Pancreas (tissue), 10 donors: Measurements from ENCODE around the gene TMEM108. TPM values are rescaled to one million over a fixed set of nuclear protein-coding genes. Genes with fewer than 3 reads are reported as not detected.
A peak's percentile ranks its signal among the peaks of the same experiment; 100 is the strongest.
"Not testable (repeated sequence)": the region's sequence is repeated elsewhere in the genome, so short reads cannot be mapped to it uniquely, and the experiment has no call there.

Source experiments
- ATAC-seq, 4 donors: fragments of 200-7000 bp; cut with Tn5 transposase; one replicate each; pipeline versions ENCODE4 v1.8.0 to v1.9.1; 2020; ENCODE audit warnings: mild to moderate bottlenecking in 4 of 4, moderate library complexity in 4 of 4
- DNase-seq, 6 donors: peaks; one replicate each; pipeline ENCODE4 v3.0.0-alpha.2; 2020
- FAIRE-seq: peaks from 2 replicates; lab custom pipeline; 2012; peaks lifted over from hg19 to GRCh38; lab: Jason Lieb, UNC
- H3K27ac ChIP-seq, 4 donors: fragments of 200-600 bp; sonication (generic); 1 replicate in 3 of 4; 2 replicates in 1 of 4; pipeline versions ENCODE4 v1.5.0 to v1.8.0; 2020
- H3K27me3 ChIP-seq, 4 donors: fragments of 200-600 bp; one replicate each; pipeline ENCODE4 v1.8.0; 2021
- H3K36me3 ChIP-seq, 3 donors: fragments of 200-600 bp; sonication (generic) in 1 of 3; one replicate each; pipeline versions ENCODE4 v1.5.0 to v1.8.0; 2020 to 2021
- H3K4me1 ChIP-seq, 3 donors: fragments of 200-600 bp; one replicate each; pipeline ENCODE4 v1.8.0; 2021
- H3K4me3 ChIP-seq, 4 donors: fragments of 200-600 bp; sonication (generic) in 2 of 4; one replicate each; pipeline versions ENCODE4 v1.5.0 to v1.8.0; 2020 to 2021
- H3K9me3 ChIP-seq, 4 donors: fragments of 200-600 bp; one replicate each; pipeline ENCODE4 v1.8.0; 2021
- WGBS, 2 donors: extraction: QIAGEN DNeasy Blood & Tissue Kit; methylation state at CpG; one replicate each; pipeline ENCODE4 v1.1.7; 2013; 5-methylcytosine and 5-hydroxymethylcytosine counted together
- intact Hi-C, 3 donors: fragments of 100-400 bp; cut with DNase I; formaldehyde crosslinking; loops; one replicate each; pipeline versions ENCODE4 v1.11.1 to v1.14.2; 2022
- polyA plus RNA-seq, 2 donors: library from polyadenylated mRNA; stranded (reverse); fragments of 200-250 nt; gene quantifications; one replicate each; pipeline ENCODE4 v1.2.3, GENCODE V29; 2013
- total RNA-seq, 6 donors: library from RNA; stranded (reverse); fragmentation: NEBNext Ultra II Directional in 4 of 6; extraction: Animal tissue kit (Norgen Biotek cat#: 25700) in 4 of 6; gene quantifications; one replicate each; pipeline versions ENCODE4 v1.2.1 to v1.2.4, GENCODE V29; 2021 to 2023
- TF ChIP-seq, protein P1 (sequence below), 4 donors: fragments of 200-600 bp; sonication (generic) in 3 of 4; IDR thresholded peaks; one replicate each; pipeline versions ENCODE4 v1.5.0 to v1.8.0; 2021; ENCODE audit warnings: antibody characterized with exemption in 4 of 4
- donor health status: healthy with polysubstance abuse.
- donor health status: DM: no; HTN: no; CAD: no; lungs with moderate emphysema.
- donor health status: DM: no; HTN: no; CAD: no.
- donor health status: control.
- donor health status: control.
- donor health status: Bipolar disorder and iron deficiency.
- donor health status: DM: yes; HTN: yes; CAD: no.
- donor health status: DM: no; HTN: no; CAD: no.
- donor health status: DM: no; HTN: no; CAD: no.
- donor health status: DM: yes; HTN: yes; CAD: no.

Gene TMEM108
- 1 to 10 TPM in 1 of 6 donors, under 1 TPM in 5; 0.23 to 1.6 (median 0.52) TPM for total RNA-seq
- polyA plus RNA-seq: 1 to 10 TPM in 1 of 2 donors, under 1 TPM in 1; 0.27 to 2.1 TPM

DNA sequence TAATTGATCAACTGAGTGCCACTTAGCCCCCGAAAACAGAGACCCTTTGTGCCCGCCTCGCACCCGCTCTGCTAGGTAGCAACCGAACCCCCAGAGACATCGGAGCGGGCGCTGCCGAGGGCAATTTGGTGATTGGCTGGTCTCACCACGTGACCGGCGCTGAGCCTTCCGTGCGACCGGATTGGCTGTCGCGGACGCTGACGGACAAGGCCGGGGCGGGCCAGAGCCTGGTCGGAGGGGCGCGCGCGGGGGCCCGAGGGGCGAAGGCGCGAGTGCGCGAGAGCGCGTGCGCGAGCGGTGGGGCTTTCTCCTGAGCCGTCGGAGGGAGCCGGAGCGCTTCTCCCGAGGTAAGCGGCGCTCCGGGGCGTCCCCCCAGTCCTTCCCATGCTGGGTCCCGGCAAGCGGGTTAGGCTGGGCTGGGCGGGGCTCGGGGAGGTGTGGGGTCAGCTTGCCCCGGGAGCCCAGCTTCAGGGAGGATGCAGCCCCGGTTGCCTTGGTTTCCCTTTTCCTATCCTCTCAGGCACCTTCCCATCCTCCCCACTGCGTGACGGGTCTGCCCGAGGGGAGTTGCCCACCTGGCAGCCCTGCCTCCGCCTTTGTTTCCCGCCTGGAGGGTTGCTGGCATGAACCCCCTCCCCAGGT, at the start of gene TMEM108:
TSS of gene TMEM108 (plus strand) at position 303 of the 642 bp plus-strand sequence.
- H3K4me1 ChIP-seq: no peaks in the 10 kb centered on the region
- peak within 1 kb of the TSS; percentile 42 to 60 (median 54) for H3K4me3 ChIP-seq
- peak; percentile 73 to 91 (median 77) for DNase-seq
- H3K27me3 ChIP-seq: peaks cover 0 to 4% (median 0%) of the 10 kb centered on the region in 4 donors
- no peak within 1 kb of the TSS for H3K27ac ChIP-seq
- peak; percentile 86 to 93 (median 90) for ATAC-seq
- TF ChIP-seq, protein P1, sequence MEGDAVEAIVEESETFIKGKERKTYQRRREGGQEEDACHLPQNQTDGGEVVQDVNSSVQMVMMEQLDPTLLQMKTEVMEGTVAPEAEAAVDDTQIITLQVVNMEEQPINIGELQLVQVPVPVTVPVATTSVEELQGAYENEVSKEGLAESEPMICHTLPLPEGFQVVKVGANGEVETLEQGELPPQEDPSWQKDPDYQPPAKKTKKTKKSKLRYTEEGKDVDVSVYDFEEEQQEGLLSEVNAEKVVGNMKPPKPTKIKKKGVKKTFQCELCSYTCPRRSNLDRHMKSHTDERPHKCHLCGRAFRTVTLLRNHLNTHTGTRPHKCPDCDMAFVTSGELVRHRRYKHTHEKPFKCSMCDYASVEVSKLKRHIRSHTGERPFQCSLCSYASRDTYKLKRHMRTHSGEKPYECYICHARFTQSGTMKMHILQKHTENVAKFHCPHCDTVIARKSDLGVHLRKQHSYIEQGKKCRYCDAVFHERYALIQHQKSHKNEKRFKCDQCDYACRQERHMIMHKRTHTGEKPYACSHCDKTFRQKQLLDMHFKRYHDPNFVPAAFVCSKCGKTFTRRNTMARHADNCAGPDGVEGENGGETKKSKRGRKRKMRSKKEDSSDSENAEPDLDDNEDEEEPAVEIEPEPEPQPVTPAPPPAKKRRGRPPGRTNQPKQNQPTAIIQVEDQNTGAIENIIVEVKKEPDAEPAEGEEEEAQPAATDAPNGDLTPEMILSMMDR (IDR thresholded peaks at IDR 0.05): no peak
- no peaks in the 10 kb centered on the region for H3K36me3 ChIP-seq
- intact Hi-C loops: no loop called here
- H3K9me3 ChIP-seq: no peaks in the 10 kb centered on the region
- WGBS, 2 donors: 2 to 3% methylated on average over 46 to 57 of the region's 57 CpGs
- no peak for FAIRE-seq

DNA sequence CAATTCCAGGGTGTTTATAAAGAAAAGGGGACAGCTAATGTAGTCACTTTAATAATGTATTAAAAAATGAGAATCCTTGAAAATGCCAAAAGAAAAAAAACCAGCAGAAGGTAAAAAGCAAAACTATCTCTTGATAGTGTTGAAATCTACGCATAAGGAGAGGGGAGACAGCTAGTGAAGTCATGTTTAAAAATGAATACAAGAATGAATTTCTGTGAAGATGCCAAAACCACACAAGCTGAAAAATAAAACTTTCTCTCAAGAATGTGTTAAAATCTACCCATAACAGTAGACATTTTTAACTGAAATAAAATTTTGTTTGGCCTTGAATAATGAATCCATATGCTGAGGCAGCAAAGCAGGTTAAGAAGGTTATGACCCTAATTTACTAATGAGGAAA, 42.2 kb upstream of the TMEM108 start:
- FAIRE-seq: no peak
- Histone ChIP-seq H3K27me3 (no peaks in the 10 kb centered on the region), H3K36me3 (no peaks in the 10 kb centered on the region), H3K9me3 (no peaks in the 10 kb centered on the region), H3K27ac (no peak overlapping the region), H3K4me3 (no peak overlapping the region), H3K4me1 (no peaks in the 10 kb centered on the region)
- no peak for DNase-seq
- no peak for ATAC-seq
- TF ChIP-seq, protein P1 (IDR thresholded peaks at IDR 0.05): no peak
- intact Hi-C loops: no loop called here
- WGBS, 2 donors: 85 to 86% methylated on average over 1 of the region's 1 CpG

DNA sequence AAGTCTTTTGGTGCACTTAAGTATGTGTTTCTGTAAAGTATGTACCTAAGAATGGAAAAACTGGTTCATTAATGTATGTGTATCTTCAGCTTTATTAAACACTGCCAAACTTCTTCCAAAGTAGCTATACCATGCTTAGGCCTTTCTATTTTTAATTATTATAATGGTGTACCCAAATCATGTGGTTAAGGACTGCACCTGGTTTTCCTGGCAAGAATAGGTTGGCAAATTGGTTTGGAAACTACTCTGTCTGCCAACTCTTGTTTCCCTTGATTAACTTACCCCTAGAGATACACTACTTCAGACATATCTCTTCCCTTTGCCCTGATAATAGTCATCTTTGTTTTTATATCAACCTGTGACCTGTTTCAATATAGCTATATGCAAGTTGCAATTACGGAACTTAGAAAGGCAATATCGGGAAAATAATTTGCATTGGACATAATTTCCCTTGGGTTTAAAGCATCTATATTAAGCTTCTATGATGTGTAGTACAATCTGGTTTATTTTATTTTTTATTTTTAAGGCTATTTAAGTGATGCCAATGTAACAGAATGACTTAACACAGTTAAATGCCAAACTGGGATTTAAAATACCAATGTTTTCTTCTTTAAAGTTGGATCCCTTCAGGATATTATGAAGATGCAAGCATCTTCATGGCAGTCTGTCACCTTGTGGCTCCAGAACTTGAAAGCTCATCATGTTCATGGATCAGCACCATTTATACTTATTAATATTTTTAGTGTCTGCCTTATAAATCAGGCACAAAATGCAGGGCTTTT, 40.6 kb upstream of the TMEM108 start:
- FAIRE-seq (no peak), DNase-seq (no peak), ATAC-seq (no peak)
- intact Hi-C loops: no loop called here
- H3K36me3 ChIP-seq: no peaks in the 10 kb centered on the region
- no peak overlapping the region for H3K4me3 ChIP-seq
- no peak overlapping the region for H3K27ac ChIP-seq
- H3K9me3 ChIP-seq: no peaks in the 10 kb centered on the region
- 85 to 93% methylated on average over 2 of the region's 2 CpGs for WGBS, 2 donors
- no peaks in the 10 kb centered on the region for H3K4me1 ChIP-seq
- TF ChIP-seq, protein P1 (IDR thresholded peaks at IDR 0.05): no peak
- no peaks in the 10 kb centered on the region for H3K27me3 ChIP-seq

DNA sequence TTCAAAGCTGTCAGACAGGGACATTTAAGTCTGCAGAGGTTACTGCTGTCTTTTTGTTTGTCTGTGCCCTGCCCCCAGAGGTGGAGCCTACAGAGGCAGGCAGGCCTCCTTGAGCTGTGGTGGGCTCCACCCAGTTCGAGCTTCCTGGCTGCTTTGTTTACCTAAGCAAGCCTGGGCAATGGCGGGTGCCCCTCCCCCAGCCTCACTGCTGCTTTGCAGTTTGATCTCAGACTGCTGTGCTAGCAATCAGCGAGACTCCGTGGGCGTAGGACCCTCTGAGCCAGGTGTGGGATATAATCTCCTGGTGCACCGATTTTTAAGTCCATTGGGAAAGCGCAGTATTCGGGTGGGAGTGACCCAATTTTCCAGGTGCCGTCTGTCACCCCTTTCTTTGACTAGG, 33.2 kb upstream of the TMEM108 start:
- H3K27ac ChIP-seq, H3K27me3 ChIP-seq, H3K9me3 ChIP-seq, H3K4me3 ChIP-seq, H3K36me3 ChIP-seq, intact Hi-C loops, FAIRE-seq, DNase-seq, H3K4me1 ChIP-seq, ATAC-seq: not testable (repeated sequence)
- whole genome bisulfite sequencing, 2 donors: 63 to 88% methylated on average over 8 to 9 of the region's 9 CpGs

DNA sequence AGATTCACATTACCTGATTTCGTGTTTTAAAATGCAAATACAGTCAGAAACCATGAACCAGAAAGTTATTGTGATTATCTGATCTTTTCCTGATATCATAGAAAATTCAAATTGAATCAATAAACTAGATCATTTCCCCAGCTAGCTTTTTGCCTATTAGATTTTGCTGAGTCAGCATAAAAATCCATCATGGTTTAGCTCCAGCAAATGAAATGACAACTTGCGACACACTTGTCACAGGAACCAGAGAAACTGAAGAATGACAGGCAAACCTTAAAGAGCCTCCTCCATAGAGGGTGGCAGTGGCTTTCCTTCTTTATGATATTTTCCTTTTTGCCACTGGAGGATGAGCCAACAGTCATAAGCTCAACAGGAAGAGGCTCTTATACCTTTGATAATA, 30.6 kb upstream of the TMEM108 start:
- H3K4me3 ChIP-seq: no peak overlapping the region
- 63 to 75% methylated on average over 2 of the region's 2 CpGs for WGBS, 2 donors
- H3K27me3 ChIP-seq: no peaks in the 10 kb centered on the region
- DNase-seq (no peak), ATAC-seq (no peak), FAIRE-seq (no peak)
- no peaks in the 10 kb centered on the region for H3K36me3 ChIP-seq
- no peak overlapping the region for H3K27ac ChIP-seq
- TF ChIP-seq, protein P1 (IDR thresholded peaks at IDR 0.05): no peak
- intact Hi-C loops: no loop called here
- no peaks in the 10 kb centered on the region for H3K9me3 ChIP-seq
- H3K4me1 ChIP-seq: no peaks in the 10 kb centered on the region
